Neuronal stem cell (in vitro differentiated cells): ENCODE measurements around the gene NRCAM.

ENCODE experiments used
- DNase-seq: peaks from one replicate; pipeline ENCODE4 v3.0.0-alpha.2; 2013; ENCODE audit warnings: low spot score
- H2AFZ ChIP-seq: one replicate; pipeline ENCODE4 v1.6.1; 2013; ENCODE audit warnings: mild to moderate bottlenecking, low read length, inconsistent platforms
- H2AK5ac ChIP-seq: 2 replicates; pipeline ENCODE4 v1.6.1; 2013; ENCODE audit warnings: low read depth, mild to moderate bottlenecking, inconsistent platforms, low read length, moderate library complexity, mixed read lengths
- H2BK120ac ChIP-seq: 2 replicates; pipeline ENCODE4 v1.6.1; 2013; ENCODE audit warnings: low read depth, mild to moderate bottlenecking, inconsistent platforms, low read length, moderate library complexity, mixed read lengths
- H2BK12ac ChIP-seq: one replicate; pipeline ENCODE4 v1.6.1; 2013; ENCODE audit warnings: low read length, inconsistent platforms
- H2BK15ac ChIP-seq: 2 replicates; pipeline ENCODE4 v1.6.1; 2013; ENCODE audit warnings: mild to moderate bottlenecking, low read length, inconsistent platforms, mixed read lengths
- H2BK5ac ChIP-seq: one replicate; pipeline ENCODE4 v1.6.1; 2013; ENCODE audit warnings: inconsistent platforms, mild to moderate bottlenecking, low read length, moderate library complexity
- H3K14ac ChIP-seq: one replicate; pipeline ENCODE4 v1.6.1; 2013; ENCODE audit warnings: low read length, inconsistent platforms
- H3K18ac ChIP-seq: 2 replicates; pipeline ENCODE4 v1.6.1; 2013; ENCODE audit warnings: low read length, inconsistent platforms
- H3K23ac ChIP-seq: 2 replicates; pipeline ENCODE4 v1.6.1; 2013; ENCODE audit warnings: low read depth, mild to moderate bottlenecking, mixed read lengths, low read length, inconsistent platforms; ENCODE audit not compliant: poor library complexity
- H3K27ac ChIP-seq: replicated peaks from 3 replicates; pipeline ENCODE4 v1.5.1; 2013; ENCODE audit warnings: low read length, inconsistent platforms
- H3K27me3 ChIP-seq, 3 experiments: 2 replicates each; pipeline ENCODE4 v1.6.1; 2013; ENCODE audit warnings: low read length in 3 of 3, mild to moderate bottlenecking in 2 of 3, inconsistent platforms in 1 of 3, low read depth in 1 of 3, mixed read lengths in 1 of 3, moderate library complexity in 1 of 3; ENCODE audit not compliant: control insufficient read depth in 3 of 3, insufficient read depth in 3 of 3
- H3K36me3 ChIP-seq, 2 donors: replicated peaks in 1 of 2; 2 replicates each; pipeline ENCODE4 v1.6.1; 2013; ENCODE audit warnings: low read length in 2 of 2; ENCODE audit not compliant: control insufficient read depth in 2 of 2, insufficient read depth in 2 of 2
- H3K4ac ChIP-seq: 2 replicates; pipeline ENCODE4 v1.6.1; 2013; ENCODE audit warnings: inconsistent platforms, mild to moderate bottlenecking, low read length, moderate library complexity
- H3K4me1 ChIP-seq, 2 donors: 1 replicate in 1 of 2; 2 replicates in 1 of 2; pipeline ENCODE4 v1.6.1; 2013; ENCODE audit warnings: low read length in 2 of 2, low read depth in 1 of 2; ENCODE audit not compliant: control insufficient read depth in 2 of 2, insufficient read depth in 1 of 2
- H3K4me2 ChIP-seq: one replicate; pipeline ENCODE4 v1.6.1; 2013; ENCODE audit warnings: mild to moderate bottlenecking, low read length, inconsistent platforms; ENCODE audit not compliant: insufficient read depth, poor library complexity, severe bottlenecking
- H3K4me3 ChIP-seq, 2 donors: 2 replicates each; pipeline ENCODE4 v1.5.1; 2013; ENCODE audit warnings: low read length in 2 of 2, mild to moderate bottlenecking in 2 of 2, inconsistent platforms in 1 of 2, moderate library complexity in 1 of 2
- H3K79me1 ChIP-seq: one replicate; pipeline ENCODE4 v1.6.1; 2013; ENCODE audit warnings: low read depth, mild to moderate bottlenecking, inconsistent platforms, low read length, moderate library complexity
- H3K9ac ChIP-seq: one replicate; pipeline ENCODE4 v1.6.1; 2013; ENCODE audit warnings: mild to moderate bottlenecking, low read depth, low read length, inconsistent platforms; ENCODE audit not compliant: poor library complexity
- H3K9me3 ChIP-seq, 2 donors: replicated peaks in 1 of 2; 2 replicates each; pipeline versions ENCODE3 to v1.6.1; 2013; ENCODE audit warnings: low read length in 2 of 2, mild to moderate bottlenecking in 2 of 2, inconsistent platforms in 1 of 2, low read depth in 1 of 2, mixed read lengths in 1 of 2, moderate library complexity in 1 of 2; ENCODE audit not compliant: control insufficient read depth in 2 of 2, insufficient read depth in 1 of 2
- H4K8ac ChIP-seq: one replicate; pipeline ENCODE4 v1.6.1; 2013; ENCODE audit warnings: low read depth, mild to moderate bottlenecking, inconsistent platforms, low read length, moderate library complexity
- H4K91ac ChIP-seq: one replicate; pipeline ENCODE4 v1.6.1; 2013; ENCODE audit warnings: low read length, low read depth, mild to moderate bottlenecking, inconsistent platforms; ENCODE audit not compliant: poor library complexity
- WGBS, 2 donors: extraction: QIAGEN DNeasy Blood & Tissue Kit; methylation state at CpG; one replicate each; pipeline ENCODE4 v1.1.7; 2013; ENCODE audit warnings: missing lambda C conversion rate in 2 of 2, mixed read lengths in 1 of 2; ENCODE audit not compliant: insufficient read length in 2 of 2, insufficient replicate concordance in 1 of 2; ENCODE audit errors: extremely low coverage in 2 of 2; 5-methylcytosine and 5-hydroxymethylcytosine counted together

Gene NRCAM

GRCh38 chr7:108118959-108119358, 337.3 kb downstream of the NRCAM start:
- no peak overlapping the region for H3K18ac ChIP-seq
- no peak overlapping the region for H2BK5ac ChIP-seq
- no peaks in the 10 kb centered on the region for H3K4me1 ChIP-seq
- H3K79me1 ChIP-seq: no peaks in the 10 kb centered on the region
- no peaks in the 10 kb centered on the region for H3K9me3 ChIP-seq
- no peak overlapping the region for H2BK120ac ChIP-seq
- H3K27ac ChIP-seq: no peak overlapping the region
- no peak overlapping the region for H4K8ac ChIP-seq
- no peak for DNase-seq
- H3K23ac ChIP-seq: no peak overlapping the region
- H3K36me3 ChIP-seq: no peaks in the 10 kb centered on the region
- H3K4ac ChIP-seq: no peak overlapping the region
- H3K27me3 ChIP-seq: no peaks in the 10 kb centered on the region
- H3K9ac ChIP-seq: no peak overlapping the region
- H3K14ac ChIP-seq: no peak overlapping the region
- H3K4me3 ChIP-seq: no peak overlapping the region
- H2BK12ac ChIP-seq: no peak overlapping the region
- no peak overlapping the region for H3K4me2 ChIP-seq
- WGBS, 2 donors: no CpG with 5 or more reads among the region's 2 CpGs
- H2AK5ac ChIP-seq: no peak overlapping the region
- no peak overlapping the region for H4K91ac ChIP-seq
- no peak overlapping the region for H2AFZ ChIP-seq
- no peak overlapping the region for H2BK15ac ChIP-seq

GRCh38 chr7:108114117-108114841, 342.0 kb downstream of the NRCAM start:
- no peak overlapping the region for H3K23ac ChIP-seq
- H3K14ac ChIP-seq: no peak overlapping the region
- no peak overlapping the region for H3K4me3 ChIP-seq
- H3K4me1 ChIP-seq: no peaks in the 10 kb centered on the region
- H2BK15ac ChIP-seq: no peak overlapping the region
- no peak overlapping the region for H4K91ac ChIP-seq
- no peak overlapping the region for H3K9ac ChIP-seq
- H3K36me3 ChIP-seq: no peaks in the 10 kb centered on the region
- H3K27me3 ChIP-seq: no peaks in the 10 kb centered on the region
- no peak overlapping the region for H2BK120ac ChIP-seq
- no peak overlapping the region for H3K4ac ChIP-seq
- no peak overlapping the region for H2BK5ac ChIP-seq
- no peak overlapping the region for H4K8ac ChIP-seq
- peak; percentile 15 for DNase-seq
- no peak overlapping the region for H3K18ac ChIP-seq
- no peaks in the 10 kb centered on the region for H3K9me3 ChIP-seq
- no CpG with 5 or more reads among the region's 6 CpGs for WGBS, 2 donors
- no peak overlapping the region for H2AFZ ChIP-seq
- no peak overlapping the region for H3K4me2 ChIP-seq
- no peak overlapping the region for H2AK5ac ChIP-seq
- H3K79me1 ChIP-seq: no peaks in the 10 kb centered on the region
- H3K27ac ChIP-seq: no peak overlapping the region
- H2BK12ac ChIP-seq: no peak overlapping the region

- no peak overlapping the region for H3K27ac ChIP-seq
- no peak overlapping the region for H3K4me3 ChIP-seq
- H3K4me1 ChIP-seq: no peaks in the 10 kb centered on the region
Measured at GRCh38 chr7:108112683-108113082, 343.6 kb downstream of the NRCAM start.

GRCh38 chr7:108109221-108109908, 346.9 kb downstream of the NRCAM start:
- Histone ChIP-seq H3K36me3 (no peaks in the 10 kb centered on the region), H3K27ac (no peak overlapping the region), H4K91ac (no peak overlapping the region), H2AFZ (no peak overlapping the region), H3K18ac (no peak overlapping the region), H3K23ac (no peak overlapping the region), H3K79me1 (no peaks in the 10 kb centered on the region), H3K14ac (no peak overlapping the region), H2BK5ac (no peak overlapping the region), H3K4me2 (no peak overlapping the region), H3K4me1 (no peaks in the 10 kb centered on the region), H4K8ac (no peak overlapping the region), H3K9ac (no peak overlapping the region), H3K4ac (no peak overlapping the region), H2BK15ac (no peak overlapping the region), H2AK5ac (no peak overlapping the region), H2BK12ac (no peak overlapping the region), H3K27me3 (no peaks in the 10 kb centered on the region), H3K4me3 (no peak overlapping the region), H3K9me3 (no peaks in the 10 kb centered on the region), H2BK120ac (no peak overlapping the region)
- no CpG with 5 or more reads among the region's 2 CpGs for WGBS, 2 donors
- DNase-seq: no peak

More at GRCh38 chr7:108112683-108113082, 343.6 kb downstream of the NRCAM start:
- no peak overlapping the region for H2BK12ac ChIP-seq
- no peak overlapping the region for H4K8ac ChIP-seq
- H3K4ac ChIP-seq: no peak overlapping the region
- no peak overlapping the region for H3K9ac ChIP-seq
- no peak overlapping the region for H2BK5ac ChIP-seq
- H3K18ac ChIP-seq: no peak overlapping the region
- no CpG with 5 or more reads among the region's 2 CpGs for WGBS, 2 donors
- DNase-seq: no peak
- H3K23ac ChIP-seq: no peak overlapping the region
- H2AK5ac ChIP-seq: no peak overlapping the region
- no peaks in the 10 kb centered on the region for H3K79me1 ChIP-seq
- H2BK120ac ChIP-seq: no peak overlapping the region
- no peak overlapping the region for H3K4me2 ChIP-seq
- H4K91ac ChIP-seq: no peak overlapping the region
- H3K27me3 ChIP-seq: no peaks in the 10 kb centered on the region
- no peak overlapping the region for H2BK15ac ChIP-seq
- H3K14ac ChIP-seq: no peak overlapping the region
- H3K36me3 ChIP-seq: no peaks in the 10 kb centered on the region
- no peak overlapping the region for H2AFZ ChIP-seq
- no peaks in the 10 kb centered on the region for H3K9me3 ChIP-seq
